GM18517 (cell line): ENCODE measurements around the gene CETN1.
A peak's percentile ranks its signal among the peaks of the same experiment; 100 is the strongest.

Experiments
- ATAC-seq: cut with Tn5 transposase; IDR thresholded peaks from one replicate; pipeline ENCODE4 v1.9.1; 2021; ENCODE audit warnings: mild to moderate bottlenecking, moderate library complexity; ENCODE audit not compliant: unreplicated experiment

CETN1 gene

DNA sequence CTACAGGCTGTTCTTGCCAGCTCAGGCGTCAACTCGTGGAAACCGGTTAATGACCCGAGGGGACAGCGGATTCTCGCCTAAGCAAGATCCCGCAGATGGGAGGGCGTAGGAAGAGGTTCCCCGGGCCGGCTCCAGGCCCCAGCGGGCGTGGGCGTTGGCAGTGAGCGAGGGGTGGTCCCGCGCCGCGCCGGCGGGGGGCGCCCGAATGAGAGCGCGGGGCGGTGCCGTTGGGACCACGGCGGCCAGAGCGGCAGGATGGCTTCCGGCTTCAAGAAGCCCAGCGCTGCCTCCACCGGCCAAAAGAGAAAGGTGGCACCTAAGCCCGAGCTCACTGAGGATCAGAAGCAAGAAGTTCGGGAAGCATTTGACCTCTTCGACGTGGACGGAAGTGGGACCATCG lies at the start of gene CETN1:
TSS of gene CETN1 (plus strand) at position 227 of the 400 bp plus-strand sequence. CDS start at position 256, 29 bp downstream.
- ATAC-seq = no peak

DNA sequence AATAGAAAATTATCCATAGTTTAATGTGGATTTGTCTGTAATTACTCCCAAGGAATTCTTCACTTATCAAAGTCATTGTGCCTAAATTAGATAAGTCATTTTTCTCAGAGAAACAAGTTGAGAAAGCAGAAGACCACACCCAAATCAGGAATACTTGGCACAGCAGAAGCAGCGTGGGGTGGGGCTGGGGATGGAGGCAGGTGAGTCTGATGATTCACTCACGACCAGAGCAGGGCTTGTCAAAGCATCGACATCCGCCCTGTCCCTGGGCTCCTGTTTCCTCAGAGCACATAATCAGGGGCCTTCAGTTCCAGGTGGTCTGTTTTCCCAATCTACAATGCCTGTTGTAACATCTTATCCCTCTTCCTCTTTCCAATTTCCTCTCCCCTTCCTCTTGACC lies 48.2 kb upstream of the CETN1 start:
- ATAC-seq = no peak

DNA sequence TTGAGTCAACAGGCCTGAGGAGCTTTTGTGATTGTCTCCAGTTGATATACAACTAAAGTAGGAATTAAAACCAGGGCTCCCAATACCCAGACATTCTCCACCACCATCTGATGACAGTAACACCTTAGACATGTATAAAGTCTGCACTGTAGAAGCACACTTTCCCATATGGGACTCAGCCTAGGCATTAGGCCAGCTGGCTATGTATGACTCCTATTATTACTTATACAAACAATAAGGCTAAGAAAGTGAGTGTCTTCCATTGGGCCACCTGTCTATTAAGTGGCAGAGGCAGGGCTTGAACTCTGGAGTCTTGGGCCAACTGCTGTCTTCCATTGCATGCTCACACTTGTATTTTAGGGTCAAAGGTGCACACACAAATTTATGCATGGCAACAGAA lies 47.5 kb upstream of the CETN1 start:
- no peak for ATAC-seq

DNA sequence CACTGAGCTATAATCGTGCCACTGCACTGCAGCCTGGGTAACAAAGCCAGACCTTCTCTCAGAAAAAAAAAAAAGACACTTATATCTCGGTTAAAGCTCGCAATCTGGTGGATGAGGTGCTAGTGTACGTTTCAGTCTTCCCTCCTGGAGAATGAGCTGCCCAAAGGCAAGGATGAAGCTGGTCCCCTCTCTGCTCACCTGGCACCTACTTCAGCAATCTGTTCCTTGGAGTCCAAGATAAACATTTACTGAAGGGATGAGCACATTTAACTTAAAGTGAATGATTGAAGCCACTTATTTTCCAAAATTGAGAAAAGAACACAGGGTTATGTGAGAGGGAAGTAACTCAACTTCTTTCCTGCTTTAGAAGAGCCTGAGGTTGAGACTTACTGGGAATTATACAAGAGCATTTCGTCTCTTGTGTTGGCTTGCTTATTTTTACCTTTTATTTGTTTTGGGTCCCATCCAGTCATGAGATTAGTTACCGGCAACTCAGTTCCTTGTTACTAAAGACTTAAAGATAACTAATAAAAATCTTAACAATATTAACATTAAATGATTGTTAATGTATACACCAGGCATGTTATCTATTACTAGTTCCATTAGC lies 46.1 kb upstream of the CETN1 start:
- ATAC-seq = no peak

DNA sequence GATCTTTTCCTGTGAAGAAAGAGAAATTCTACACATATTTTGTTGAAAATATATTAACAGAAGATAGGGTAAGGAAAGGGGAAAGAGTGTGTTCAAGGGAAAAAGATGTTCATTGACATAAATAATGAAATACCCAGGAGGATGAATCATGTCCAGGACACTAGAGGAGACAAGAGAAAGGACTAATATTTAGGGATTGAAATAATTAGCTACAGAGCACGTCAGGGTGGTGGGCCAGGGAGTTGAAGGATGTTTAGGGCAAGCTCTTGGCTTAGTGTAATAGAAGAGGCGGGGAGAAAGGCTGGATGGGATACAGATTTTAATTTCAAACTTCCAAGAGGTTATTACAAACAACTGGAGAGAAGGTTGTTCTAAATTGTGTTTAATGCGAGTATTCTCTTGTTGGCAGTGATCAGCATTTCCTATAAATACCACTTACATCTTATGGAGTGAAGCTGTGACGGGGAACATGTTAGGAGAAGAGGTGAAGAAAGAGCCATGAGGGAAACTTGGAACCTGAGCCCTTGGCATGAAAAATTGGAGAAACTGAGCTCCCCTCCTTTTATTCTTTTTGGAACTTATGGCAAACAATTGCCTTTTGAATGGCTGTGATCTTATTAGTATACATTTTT lies 36.6 kb upstream of the CETN1 start:
- no peak for ATAC-seq

DNA sequence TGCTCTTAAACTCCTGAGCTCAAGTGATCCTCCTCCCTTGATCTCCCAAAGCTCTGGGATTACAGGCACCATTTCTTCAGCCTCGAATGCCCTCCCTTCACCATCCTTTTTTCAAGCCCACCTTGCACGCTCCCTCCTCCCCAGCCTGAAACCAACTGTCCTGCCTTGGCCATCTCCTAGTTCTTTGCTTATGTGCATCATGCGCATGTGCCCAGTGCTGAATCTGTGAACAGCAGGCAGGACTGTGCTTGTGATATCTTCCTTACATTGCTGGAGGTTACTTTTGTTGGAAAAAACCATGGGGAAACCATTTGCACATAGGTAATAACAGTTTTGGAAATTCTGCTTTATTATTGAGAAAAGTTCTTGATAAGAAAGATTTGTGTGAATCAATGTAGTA lies 30.2 kb upstream of the CETN1 start:
- ATAC-seq = no peak

DNA sequence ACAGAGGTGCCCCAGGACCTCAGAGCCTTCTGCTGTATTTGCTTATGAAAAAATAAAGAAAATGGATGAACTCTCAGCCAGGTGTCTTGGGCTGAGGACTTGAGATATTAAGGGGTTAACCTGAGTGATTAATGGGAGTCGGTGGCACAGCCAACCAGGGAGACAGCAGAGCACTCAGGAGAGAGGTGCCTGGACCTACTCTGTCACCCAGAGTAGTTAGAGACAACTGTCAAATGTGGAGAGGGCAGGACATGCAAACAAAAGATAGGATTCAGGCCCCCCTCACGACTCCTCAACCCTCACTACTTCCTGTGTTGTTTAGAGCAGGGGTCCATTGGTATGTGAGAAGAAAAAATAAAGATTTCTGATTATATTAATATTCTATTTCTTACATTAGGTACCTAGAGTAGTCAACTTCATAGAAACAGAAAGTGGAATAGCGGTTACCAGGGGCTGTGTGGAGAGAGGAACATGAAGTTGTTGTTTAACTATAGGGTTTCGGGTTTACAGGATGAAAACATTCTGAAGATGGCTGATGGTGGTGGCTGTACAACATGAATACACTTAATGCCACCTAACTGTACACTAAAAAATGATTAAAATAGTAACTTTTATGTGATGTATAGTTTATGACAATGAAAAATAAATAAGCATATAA lies 28.6 kb upstream of the CETN1 start:
- ATAC-seq = peak; percentile 85

DNA sequence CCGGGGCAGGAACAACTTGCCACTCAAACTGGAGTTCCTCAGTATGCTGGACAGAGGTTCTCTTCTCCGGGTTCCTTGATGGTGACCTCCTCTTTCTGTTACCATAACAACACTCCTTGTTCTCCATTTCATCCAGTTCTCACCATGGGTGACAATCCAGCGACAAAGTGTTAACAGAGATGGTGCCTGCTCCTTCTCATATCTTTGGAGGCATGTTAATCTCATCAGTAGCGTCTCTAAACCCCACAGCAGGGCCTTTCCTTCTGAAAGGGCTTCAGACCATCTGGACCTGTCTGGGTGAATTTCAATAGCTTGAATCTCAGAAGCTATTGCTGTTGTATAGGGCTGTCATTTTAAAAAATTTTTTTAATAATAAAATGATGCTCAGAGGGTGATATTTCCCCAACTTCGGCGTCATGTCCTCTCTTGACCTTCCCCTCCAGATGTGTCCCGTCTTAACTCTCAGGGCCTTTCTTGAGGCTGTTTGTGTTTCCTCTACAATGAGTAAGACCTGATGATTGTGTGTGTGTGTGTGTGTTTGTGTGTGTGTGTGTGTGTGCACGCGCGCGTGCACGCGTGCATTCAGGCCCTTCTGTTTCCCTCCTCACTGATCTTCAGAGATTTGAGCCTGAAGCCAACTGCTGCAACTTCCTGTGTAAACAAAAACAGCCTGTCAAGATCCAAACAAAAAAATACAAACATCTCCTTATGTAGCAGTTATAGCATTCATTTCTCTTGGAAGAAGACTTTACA lies 24.3 kb upstream of the CETN1 start:
- no peak for ATAC-seq

DNA sequence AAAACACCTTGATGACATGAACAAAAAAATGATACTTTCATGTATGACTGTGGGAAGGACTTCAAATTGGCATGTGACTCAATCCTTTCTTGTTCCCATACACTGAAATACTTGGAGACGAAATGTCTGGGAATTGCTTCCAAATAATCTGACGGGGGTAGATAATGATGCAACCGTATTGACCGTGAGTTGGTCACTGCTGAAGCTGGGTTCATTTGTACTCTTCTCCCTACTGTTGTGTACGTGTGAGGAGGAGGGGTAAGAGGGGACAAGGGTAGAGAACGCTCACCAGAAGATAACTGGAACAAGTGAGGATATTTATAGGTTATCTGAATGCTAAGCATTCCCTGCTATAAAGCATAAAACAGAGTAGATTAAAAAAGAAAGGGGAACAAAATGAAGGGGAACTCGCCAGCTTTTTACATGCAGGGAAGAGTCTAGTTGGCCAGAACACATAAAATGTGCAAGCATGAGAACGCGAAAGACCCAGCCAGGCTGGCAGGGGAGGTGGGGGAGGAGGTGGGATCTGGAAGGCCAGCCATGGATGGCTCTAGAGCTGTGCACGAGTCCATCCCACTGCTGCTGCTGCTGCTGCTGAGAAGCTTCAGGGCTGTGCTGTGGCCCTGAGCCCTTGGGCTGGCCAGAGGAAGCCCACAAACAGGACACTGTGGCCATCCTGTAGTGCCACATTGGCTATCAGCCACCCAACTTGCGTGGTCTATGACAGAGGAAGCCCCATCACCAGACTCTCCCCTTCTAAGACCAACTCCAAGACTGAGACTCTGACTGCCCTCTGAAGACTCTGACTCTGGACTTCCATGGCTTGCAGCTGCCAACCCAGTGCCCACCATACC lies 15.2 kb upstream of the CETN1 start:
- ATAC-seq = no peak

DNA sequence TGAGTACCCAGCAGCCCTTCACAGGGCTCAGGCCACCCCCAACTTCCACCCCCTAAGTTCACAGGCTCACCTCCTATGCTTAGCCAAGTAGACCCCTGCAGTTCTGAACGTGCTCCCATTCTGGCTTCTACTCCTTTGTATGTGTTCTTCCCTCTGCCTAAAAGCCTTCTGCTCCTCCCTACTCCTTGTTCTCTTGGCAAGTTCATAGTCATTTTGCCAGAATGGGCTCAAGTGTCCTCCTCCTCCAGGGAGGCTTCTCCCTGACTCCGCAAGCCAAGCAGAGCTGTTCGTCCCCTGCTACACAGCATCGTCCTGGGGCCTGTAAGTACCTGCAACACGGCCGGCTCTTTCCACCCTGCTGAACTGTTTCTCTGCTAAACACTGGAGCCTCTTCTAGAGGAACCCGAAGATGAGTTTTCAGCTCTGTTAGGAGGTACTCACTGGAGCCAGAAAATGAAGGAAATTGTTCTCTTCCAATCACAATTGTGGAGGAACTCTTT lies 14.6 kb upstream of the CETN1 start:
- no peak for ATAC-seq

DNA sequence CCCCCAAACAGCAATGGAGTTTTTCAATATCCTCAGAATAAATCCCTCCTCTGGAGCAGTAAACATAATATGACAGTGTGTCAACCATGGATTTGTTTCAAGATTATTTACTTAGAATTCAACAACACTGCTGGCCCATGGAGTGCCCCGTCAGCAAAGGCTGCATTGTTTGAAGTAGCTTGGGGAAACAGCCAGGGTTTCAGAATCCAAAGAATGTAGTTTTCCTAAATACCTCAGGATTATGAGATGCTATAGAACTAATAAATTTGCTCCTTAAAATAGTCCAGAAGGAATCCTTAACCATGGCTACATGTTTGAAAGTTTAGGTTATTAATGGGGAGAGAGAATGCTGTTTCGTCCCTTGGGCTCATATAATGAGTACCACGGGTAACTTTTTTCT lies 13.1 kb upstream of the CETN1 start:
- no peak for ATAC-seq

DNA sequence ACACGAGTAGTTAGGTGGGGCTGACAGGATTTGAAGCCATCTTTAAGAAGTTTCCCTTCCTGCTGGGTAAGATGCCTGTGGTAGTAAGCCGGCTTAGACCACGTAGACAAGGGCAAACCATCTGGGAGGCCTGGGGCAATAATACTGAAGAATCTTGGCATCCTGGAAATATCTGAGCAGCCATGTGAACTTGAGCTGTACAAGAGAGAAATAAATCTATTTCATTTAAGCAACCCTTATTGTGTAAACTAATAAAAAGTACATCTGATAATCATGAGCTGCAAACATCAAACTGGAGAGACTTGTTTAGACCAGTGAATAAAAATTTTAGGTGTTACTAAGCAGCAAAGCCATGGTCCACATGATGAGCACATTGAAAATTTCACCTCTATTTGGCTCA lies 11.4 kb upstream of the CETN1 start:
- ATAC-seq = no peak

DNA sequence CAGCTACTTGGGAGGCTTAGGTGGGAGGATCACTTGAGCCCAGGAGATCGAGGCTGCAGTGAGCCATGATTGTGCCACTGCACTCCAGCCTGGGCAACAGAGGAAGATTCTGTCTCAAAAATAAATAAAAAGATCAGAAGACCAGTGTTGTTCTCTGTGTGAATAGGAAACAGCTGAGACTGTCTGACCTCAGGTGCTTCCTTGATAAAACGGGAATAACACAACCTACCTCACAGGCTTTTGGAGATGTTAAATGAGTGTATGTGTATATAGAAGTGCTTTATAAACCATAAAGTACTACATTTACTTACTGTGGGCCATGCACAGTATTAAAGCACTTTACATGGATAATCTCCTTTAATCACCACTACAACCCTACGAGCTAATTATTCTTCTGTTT lies 9.9 kb upstream of the CETN1 start:
- no peak for ATAC-seq

DNA sequence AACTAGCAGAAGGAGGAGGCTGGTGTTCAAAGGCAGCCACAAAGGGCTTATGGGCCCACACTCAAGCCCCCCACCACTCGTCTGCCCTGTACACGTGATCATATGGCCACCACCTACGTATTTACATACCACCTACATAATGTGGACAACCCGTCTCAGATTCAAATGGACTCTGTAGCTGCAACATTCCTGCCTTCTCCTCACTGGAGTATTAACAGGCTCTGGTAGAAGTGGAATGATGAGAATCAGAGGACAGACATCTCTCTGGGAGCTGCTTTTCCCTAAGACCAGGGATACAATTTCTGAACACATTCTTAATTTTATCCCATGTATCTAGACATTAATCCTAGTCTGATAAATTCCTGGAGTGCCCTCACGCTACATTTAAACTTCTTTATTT lies 9.5 kb upstream of the CETN1 start:
- no peak for ATAC-seq

DNA sequence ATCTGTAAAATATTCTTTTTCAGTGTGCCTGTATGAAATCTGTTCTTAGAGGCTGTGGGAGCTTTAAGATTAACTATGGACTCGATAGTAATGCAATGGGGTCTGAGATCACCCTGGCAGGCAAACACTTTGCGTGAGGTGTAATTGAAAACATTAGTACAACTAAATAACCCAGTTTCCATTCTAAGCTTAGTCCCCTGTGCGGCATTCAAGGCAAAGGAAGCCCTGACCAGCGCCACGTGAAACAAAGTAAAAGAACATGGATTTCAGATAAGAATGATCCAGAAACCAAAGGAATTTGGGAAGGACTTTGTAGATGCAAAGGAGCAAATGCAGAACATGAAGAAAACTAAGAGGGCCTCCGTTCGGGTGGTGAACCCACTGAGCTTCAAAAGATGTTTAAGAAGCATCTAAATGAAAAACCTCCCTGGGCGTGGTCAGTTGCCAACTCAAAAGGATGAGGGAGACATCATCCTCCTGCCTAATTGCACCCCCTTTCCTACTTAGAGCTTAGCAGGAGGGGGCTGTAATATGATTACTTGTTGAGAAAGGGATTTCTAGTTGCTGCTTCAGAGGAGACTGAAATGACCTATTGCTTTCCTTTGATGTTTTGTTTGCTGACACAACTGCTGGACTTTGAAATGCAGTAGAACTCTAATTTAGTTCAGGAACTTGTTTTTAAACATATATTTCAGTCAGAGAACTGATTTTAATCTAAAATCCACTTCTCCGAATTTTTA lies 7.9 kb upstream of the CETN1 start:
- ATAC-seq = no peak

DNA sequence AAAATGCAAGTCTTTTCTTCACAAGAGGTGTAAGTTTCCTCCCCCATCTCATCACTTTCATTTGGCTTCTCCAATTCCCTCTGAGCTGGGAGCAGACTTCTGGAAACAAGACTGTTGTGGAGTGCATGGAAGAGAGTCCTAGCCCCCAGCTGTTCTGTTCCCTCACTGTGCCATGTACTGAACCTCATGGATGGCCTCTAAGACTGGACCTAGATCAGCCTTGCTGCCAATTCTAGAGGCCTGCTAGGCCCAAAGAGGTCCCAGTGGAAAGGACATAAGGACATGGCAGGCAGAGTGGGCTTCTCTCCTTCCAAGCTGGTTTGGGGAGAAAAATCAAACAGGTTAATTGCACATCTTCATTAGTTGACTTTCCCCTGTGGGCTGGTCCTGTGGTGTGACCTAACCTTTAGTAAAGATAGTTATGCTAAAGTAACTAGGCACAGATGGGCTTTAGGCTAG lies 7.3 kb upstream of the CETN1 start:
- no peak for ATAC-seq

DNA sequence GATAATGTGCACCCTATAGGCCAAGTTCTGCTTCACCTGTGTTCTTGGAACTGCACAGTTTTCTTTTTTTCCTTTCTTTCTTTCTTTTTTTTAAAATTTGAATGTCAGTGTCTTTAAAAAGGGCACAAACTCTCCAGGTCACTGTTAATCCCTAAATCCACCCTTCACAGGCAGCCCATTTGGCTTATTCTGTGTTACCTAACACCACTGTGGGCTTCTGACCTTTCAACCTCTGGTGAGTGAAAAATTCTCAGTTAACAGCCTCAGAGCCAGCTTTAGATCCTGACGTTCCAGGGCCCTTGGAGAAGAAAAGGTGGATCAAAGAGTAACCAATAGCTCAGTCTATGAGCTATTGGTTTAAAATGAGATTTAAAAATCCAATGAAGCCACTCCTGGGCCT lies 6.8 kb upstream of the CETN1 start:
- no peak for ATAC-seq

DNA sequence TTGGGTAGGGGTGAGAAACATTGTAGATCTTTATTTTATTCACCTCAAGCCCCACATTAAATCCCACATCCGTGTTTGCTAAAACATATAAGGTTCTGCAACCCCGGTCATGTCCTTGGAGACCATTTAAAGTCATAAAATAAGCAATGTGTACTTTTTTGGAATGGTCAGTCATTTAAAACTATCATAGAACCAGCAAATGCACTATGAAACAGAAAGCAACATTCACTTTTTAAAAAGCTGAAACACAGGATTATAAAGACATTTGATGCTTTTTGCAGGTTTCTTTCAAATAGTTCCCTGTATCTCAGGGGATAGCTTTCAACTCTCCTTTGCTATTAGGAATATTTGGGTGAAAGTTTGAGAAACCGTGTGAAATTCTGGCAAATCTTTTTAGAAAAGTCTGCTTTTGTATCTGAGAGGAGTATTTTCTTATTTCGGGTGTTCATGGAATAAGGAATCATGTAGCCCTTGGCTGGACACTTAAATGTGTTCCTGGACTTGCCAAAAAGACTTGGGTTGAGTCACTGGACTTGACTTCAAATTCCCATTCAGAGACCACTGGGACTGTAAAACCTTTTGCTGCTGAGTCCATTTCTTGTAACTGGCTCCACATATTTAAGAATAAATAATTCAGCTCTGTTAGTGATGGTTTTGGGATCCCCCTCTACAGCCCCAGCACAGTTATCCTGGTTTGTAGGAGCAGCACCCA lies 5.9 kb upstream of the CETN1 start:
- ATAC-seq = no peak
